Measurements from ENCODE around the gene SLC15A3.

The SLC15A3 gene

DNA sequence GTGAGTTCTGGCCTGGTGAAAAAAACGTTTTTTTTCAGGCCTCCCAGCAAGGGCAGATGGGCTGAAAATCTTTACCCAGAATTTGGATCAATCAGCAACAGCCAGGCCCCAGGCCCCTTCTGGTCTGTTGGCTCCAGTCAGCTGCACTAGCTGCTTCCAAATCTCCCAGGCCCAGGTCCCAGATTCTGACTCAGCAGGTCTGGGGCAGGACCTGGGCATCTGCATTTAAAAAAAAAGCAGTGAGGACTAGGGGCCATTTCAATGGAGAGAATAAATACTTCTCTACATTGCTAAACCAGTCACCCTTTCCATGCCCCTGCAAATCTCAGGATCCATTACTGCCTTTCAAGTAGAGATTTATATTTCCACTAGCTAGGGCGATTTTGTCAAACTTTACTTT, 4.3 kb downstream of the SLC15A3 start:
- no peak overlapping the region for H2AFZ ChIP-seq (ENCODE audit: low read depth, low read length, severe bottlenecking)
- no peaks in the 10 kb centered on the region for H3K27me3 ChIP-seq (ENCODE audit: low read length)
- no peak overlapping the region for H3K4me3 ChIP-seq (ENCODE audit: insufficient read depth, low read length, poor library complexity, severe bottlenecking)
- H3K9me3 ChIP-seq (ENCODE audit: insufficient read depth, low read length) = no peaks in the 10 kb centered on the region
- TF ChIP-seq EZH2phosphoT487 (conservative IDR thresholded peaks at IDR 0.05; ENCODE audit: low read length) = no peak
- TF ChIP-seq, protein P1, sequence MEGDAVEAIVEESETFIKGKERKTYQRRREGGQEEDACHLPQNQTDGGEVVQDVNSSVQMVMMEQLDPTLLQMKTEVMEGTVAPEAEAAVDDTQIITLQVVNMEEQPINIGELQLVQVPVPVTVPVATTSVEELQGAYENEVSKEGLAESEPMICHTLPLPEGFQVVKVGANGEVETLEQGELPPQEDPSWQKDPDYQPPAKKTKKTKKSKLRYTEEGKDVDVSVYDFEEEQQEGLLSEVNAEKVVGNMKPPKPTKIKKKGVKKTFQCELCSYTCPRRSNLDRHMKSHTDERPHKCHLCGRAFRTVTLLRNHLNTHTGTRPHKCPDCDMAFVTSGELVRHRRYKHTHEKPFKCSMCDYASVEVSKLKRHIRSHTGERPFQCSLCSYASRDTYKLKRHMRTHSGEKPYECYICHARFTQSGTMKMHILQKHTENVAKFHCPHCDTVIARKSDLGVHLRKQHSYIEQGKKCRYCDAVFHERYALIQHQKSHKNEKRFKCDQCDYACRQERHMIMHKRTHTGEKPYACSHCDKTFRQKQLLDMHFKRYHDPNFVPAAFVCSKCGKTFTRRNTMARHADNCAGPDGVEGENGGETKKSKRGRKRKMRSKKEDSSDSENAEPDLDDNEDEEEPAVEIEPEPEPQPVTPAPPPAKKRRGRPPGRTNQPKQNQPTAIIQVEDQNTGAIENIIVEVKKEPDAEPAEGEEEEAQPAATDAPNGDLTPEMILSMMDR (IDR thresholded peaks at IDR 0.05; ENCODE audit: insufficient read depth, low read length, poor library complexity, severe bottlenecking) = no peak
- H3K36me3 ChIP-seq (ENCODE audit: low read length) = no peaks in the 10 kb centered on the region
- no peak overlapping the region for H3K4me2 ChIP-seq (ENCODE audit: low read depth, low read length, poor library complexity, severe bottlenecking)
- no peaks in the 10 kb centered on the region for H3K9me2 ChIP-seq (replicated peaks; ENCODE audit: insufficient read depth, low read length)
- no peaks in the 10 kb centered on the region for H3K79me2 ChIP-seq (ENCODE audit: insufficient read depth, low read length)
- H3K9ac ChIP-seq (ENCODE audit: low read length) = no peak overlapping the region
- H3K27ac ChIP-seq (ENCODE audit: low read depth, low read length) = no peak overlapping the region
- H4K20me1 ChIP-seq (ENCODE audit: low read depth, low read length) = no peaks in the 10 kb centered on the region
- H3F3A ChIP-seq (ENCODE audit: insufficient read depth) = no peaks in the 10 kb centered on the region; the same call in 1 of the 2 replicates

DNA sequence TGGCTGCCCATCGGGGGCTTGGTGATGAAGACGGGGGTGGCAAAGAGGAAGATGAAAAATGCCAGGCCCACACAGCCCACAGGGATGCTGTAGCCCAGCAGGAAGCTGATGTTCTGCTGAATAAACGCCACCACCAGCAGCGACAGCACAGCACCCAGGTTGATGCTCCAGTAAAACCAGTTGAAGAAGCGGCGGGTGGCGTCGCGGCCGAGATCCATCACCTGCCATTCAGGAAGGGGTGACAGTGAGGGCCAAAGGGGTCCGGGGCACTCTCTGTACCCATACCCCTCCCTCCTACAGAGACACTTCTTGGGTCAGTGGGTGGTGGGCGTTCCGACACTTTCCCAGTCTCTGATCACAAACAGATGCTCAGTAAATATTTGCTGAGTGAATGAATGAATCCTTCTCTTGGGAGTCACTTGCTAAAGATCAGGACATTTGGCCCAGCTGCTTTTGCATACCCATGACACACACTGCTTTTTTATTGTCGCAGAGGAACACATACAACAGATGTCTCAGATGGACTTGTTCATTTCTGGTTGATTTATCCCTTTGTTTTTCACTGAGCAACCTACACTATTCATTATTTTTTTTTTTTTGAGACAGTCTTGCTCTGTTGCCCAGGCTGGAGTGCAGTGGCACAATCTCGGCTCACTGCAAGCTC, 5.2 kb downstream of the SLC15A3 start:
- Histone ChIP-seq H3K27me3 (ENCODE audit: low read length) (no peaks in the 10 kb centered on the region), H3K79me2 (ENCODE audit: insufficient read depth, low read length) (no peaks in the 10 kb centered on the region), H3K9ac (ENCODE audit: low read length) (no peak overlapping the region)

DNA sequence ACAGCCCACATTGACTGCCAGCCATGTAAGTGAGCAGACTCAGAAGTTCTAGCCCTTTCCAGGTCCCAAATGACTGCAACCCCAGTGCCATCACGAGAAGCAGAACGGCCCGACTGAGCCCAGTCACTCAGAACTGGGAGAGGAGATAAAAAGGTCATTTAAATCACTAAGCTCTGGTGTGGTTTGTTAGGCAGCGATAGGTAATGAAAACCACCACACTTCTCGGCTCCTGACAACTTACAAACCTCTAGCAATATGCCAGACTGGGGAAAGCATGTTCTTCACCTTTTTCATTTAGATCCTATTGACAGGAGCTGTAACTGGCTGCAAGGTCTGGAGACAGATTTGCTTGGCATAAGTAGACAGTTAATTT, 6.7 kb downstream of the SLC15A3 start:
- TF ChIP-seq, protein P1 (IDR thresholded peaks at IDR 0.05; ENCODE audit: insufficient read depth, low read length, poor library complexity, severe bottlenecking) = no peak
- no peak for TF ChIP-seq EZH2phosphoT487 (conservative IDR thresholded peaks at IDR 0.05; ENCODE audit: low read length)
- no peak overlapping the region for H2AFZ ChIP-seq (ENCODE audit: low read depth, low read length, severe bottlenecking)
- no peak overlapping the region for H3K4me2 ChIP-seq (ENCODE audit: low read depth, low read length, poor library complexity, severe bottlenecking)
- no peaks in the 10 kb centered on the region for H3K79me2 ChIP-seq (ENCODE audit: insufficient read depth, low read length)
- no peaks in the 10 kb centered on the region; the same call in 1 of the 2 replicates for H3F3A ChIP-seq (ENCODE audit: insufficient read depth)
- no peaks in the 10 kb centered on the region for H3K9me3 ChIP-seq (ENCODE audit: insufficient read depth, low read length)
- H3K9ac ChIP-seq (ENCODE audit: low read length) = no peak overlapping the region
- H3K4me3 ChIP-seq (ENCODE audit: insufficient read depth, low read length, poor library complexity, severe bottlenecking) = no peak overlapping the region
- H3K36me3 ChIP-seq (ENCODE audit: low read length) = no peaks in the 10 kb centered on the region
- no peak overlapping the region for H3K27ac ChIP-seq (ENCODE audit: low read depth, low read length)
- no peaks in the 10 kb centered on the region for H3K27me3 ChIP-seq (ENCODE audit: low read length)
- no peaks in the 10 kb centered on the region for H3K9me2 ChIP-seq (replicated peaks; ENCODE audit: insufficient read depth, low read length)
- no peaks in the 10 kb centered on the region for H4K20me1 ChIP-seq (ENCODE audit: low read depth, low read length)

More for the DNA sequence above, 5.2 kb downstream of the SLC15A3 start:
- TF ChIP-seq EZH2phosphoT487 (conservative IDR thresholded peaks at IDR 0.05; ENCODE audit: low read length) = no peak
- TF ChIP-seq, protein P1 (IDR thresholded peaks at IDR 0.05; ENCODE audit: insufficient read depth, low read length, poor library complexity, severe bottlenecking) = no peak
- Histone ChIP-seq H3K9me2 (replicated peaks; ENCODE audit: insufficient read depth, low read length) (no peaks in the 10 kb centered on the region), H3K4me2 (ENCODE audit: low read depth, low read length, poor library complexity, severe bottlenecking) (no peak overlapping the region), H2AFZ (ENCODE audit: low read depth, low read length, severe bottlenecking) (no peak overlapping the region), H3K27ac (ENCODE audit: low read depth, low read length) (no peak overlapping the region), H3K4me3 (ENCODE audit: insufficient read depth, low read length, poor library complexity, severe bottlenecking) (no peak overlapping the region), H3K9me3 (ENCODE audit: insufficient read depth, low read length) (no peaks in the 10 kb centered on the region), H3K36me3 (ENCODE audit: low read length) (no peaks in the 10 kb centered on the region), H3F3A (ENCODE audit: insufficient read depth) (no peaks in the 10 kb centered on the region; the same call in 1 of the 2 replicates), H4K20me1 (ENCODE audit: low read depth, low read length) (no peaks in the 10 kb centered on the region)
